ENCODE results near the gene PCSK5.
"Not testable (repeated sequence)": the region's sequence is repeated elsewhere in the genome, so short reads cannot be mapped to it uniquely, and the experiment has no call there.

The PCSK5 gene

DNA sequence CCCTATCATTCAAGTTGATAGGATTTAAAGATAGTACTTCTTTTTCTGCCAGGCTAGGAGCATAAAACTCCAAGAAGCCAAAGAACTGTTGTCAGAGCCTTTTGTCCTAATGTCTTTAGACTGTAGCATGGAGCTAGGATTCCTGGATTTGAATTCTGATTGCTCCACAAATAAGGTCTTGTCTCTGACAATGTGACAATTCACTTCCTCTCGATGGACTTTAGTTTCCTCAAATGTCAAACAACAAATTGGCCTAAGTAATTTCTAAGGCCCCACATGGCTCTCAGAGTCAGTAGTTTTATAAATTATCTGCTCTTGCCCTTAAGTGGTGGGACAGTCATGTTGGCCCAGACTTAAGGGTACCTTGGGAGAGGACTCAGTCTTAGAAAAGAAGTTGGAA is 467.1 kb downstream of the PCSK5 start:
- Mint-ChIP-seq H3K36me3 (no peaks in the 10 kb centered on the region), H3K4me1 (no peaks in the 10 kb centered on the region)

GRCh38 chr9:76358628-76359280 is 468.3 kb downstream of the PCSK5 start:
- no peaks in the 10 kb centered on the region for H3K4me1 Mint-ChIP-seq
- H3K4me3 Mint-ChIP-seq, result no peak overlapping the region
- no peak overlapping the region for H3K27ac Mint-ChIP-seq

More for the DNA sequence above, 467.1 kb downstream of the PCSK5 start:
- Mint-ChIP-seq H3K4me3 (no peak overlapping the region), H3K9me3 (no peaks in the 10 kb centered on the region), H3K27ac (no peak overlapping the region), H3K27me3 (no peaks in the 10 kb centered on the region)

GRCh38 chr9:76359365-76359764 is 468.9 kb downstream of the PCSK5 start:
- Mint-ChIP-seq H3K27ac (no peak overlapping the region), H3K9me3 (no peaks in the 10 kb centered on the region), H3K4me3 (no peak overlapping the region), H3K27me3 (no peaks in the 10 kb centered on the region), H3K4me1 (no peaks in the 10 kb centered on the region), H3K36me3 (no peaks in the 10 kb centered on the region)

More at GRCh38 chr9:76358628-76359280, 468.3 kb downstream of the PCSK5 start:
- Mint-ChIP-seq H3K9me3 (no peaks in the 10 kb centered on the region), H3K36me3 (no peaks in the 10 kb centered on the region), H3K27me3 (no peaks in the 10 kb centered on the region)

- Mint-ChIP-seq H3K27ac (no peak overlapping the region), H3K9me3 (no peaks in the 10 kb centered on the region), H3K4me3 (no peak overlapping the region), H3K27me3 (no peaks in the 10 kb centered on the region), H3K36me3 (no peaks in the 10 kb centered on the region), H3K4me1 (no peaks in the 10 kb centered on the region)
These were observed 469.3 kb downstream of the PCSK5 start for GRCh38 chr9:76359766-76360165.

DNA sequence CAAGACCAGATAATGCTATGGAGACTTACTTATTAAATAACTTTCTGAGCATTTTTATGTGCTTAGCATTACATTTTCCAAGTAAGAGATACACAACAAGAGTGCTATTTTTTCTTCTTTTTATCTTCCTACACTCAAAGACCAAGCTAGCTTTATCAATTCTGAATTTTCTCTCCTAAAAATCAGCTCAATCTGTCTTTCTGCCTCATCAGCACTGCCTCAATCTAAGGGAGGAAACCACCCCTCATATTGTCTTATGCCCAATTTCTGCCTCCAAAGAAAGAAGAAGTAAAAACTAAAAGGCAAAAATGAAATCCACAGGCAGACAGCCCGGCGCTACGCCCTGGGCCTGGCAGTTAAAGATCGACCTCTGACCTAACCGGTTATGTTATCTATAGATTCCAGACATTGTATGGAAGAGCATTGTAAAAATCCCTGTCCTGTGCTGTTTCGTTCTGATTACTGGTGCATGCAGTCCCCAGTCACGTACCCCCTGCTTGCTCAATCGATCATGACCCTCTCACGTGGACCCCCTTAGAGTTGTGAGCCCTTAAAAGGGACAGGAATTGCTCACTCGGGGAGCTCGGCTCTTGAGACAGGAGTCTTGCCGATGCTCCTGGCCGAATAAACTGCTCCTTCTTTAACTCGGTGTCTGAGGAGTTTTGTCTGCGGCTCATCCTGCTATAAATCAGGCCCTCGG is 472.0 kb downstream of the PCSK5 start:
- H3K27ac Mint-ChIP-seq, H3K4me3 Mint-ChIP-seq, H3K9me3 Mint-ChIP-seq, H3K27me3 Mint-ChIP-seq, H3K4me1 Mint-ChIP-seq, H3K36me3 Mint-ChIP-seq: not testable (repeated sequence)

GRCh38 chr9:76363032-76363395 is 472.5 kb downstream of the PCSK5 start:
- no peak overlapping the region for H3K27ac Mint-ChIP-seq
- H3K27me3 Mint-ChIP-seq, result peaks cover 1% of the 10 kb centered on the region
- no peaks in the 10 kb centered on the region for H3K4me1 Mint-ChIP-seq
- no peaks in the 10 kb centered on the region for H3K9me3 Mint-ChIP-seq
- H3K36me3 Mint-ChIP-seq, result no peaks in the 10 kb centered on the region
- no peak overlapping the region for H3K4me3 Mint-ChIP-seq

GRCh38 chr9:76365028-76365427 is 474.6 kb downstream of the PCSK5 start:
- Mint-ChIP-seq H3K27ac (no peak overlapping the region), H3K4me3 (no peak overlapping the region), H3K4me1 (no peaks in the 10 kb centered on the region), H3K27me3 (peaks cover 1% of the 10 kb centered on the region), H3K9me3 (no peaks in the 10 kb centered on the region), H3K36me3 (no peaks in the 10 kb centered on the region)

DNA sequence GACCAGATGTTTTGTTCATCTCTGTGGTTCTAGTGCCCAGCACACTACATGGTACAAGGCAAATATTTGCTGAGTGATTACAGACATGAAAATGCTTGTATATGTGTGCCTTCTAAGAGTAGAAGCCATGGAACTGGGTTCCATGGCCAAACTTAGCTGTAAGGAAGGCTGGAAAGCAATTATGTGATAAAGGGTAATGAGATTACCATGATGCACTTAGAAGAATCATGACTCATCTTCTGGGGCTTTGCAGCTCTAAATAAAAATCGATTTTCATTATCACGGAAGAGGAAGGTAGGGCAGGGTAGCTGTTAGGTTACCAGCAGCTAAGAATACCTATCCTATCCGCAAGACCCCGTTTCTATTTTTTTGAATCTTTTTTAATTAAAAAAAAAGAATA is 475.8 kb downstream of the PCSK5 start:
- H3K27me3 Mint-ChIP-seq, result peaks cover 1% of the 10 kb centered on the region
- no peak overlapping the region for H3K27ac Mint-ChIP-seq
- H3K4me1 Mint-ChIP-seq, result no peaks in the 10 kb centered on the region
- no peak overlapping the region for H3K4me3 Mint-ChIP-seq
- H3K9me3 Mint-ChIP-seq, result no peaks in the 10 kb centered on the region
- no peaks in the 10 kb centered on the region for H3K36me3 Mint-ChIP-seq

GRCh38 chr9:76369583-76369982 is 479.1 kb downstream of the PCSK5 start:
- Mint-ChIP-seq H3K4me1 (no peaks in the 10 kb centered on the region), H3K4me3 (no peak overlapping the region), H3K9me3 (no peaks in the 10 kb centered on the region), H3K36me3 (no peaks in the 10 kb centered on the region), H3K27ac (no peak overlapping the region), H3K27me3 (peaks cover 1% of the 10 kb centered on the region)

DNA sequence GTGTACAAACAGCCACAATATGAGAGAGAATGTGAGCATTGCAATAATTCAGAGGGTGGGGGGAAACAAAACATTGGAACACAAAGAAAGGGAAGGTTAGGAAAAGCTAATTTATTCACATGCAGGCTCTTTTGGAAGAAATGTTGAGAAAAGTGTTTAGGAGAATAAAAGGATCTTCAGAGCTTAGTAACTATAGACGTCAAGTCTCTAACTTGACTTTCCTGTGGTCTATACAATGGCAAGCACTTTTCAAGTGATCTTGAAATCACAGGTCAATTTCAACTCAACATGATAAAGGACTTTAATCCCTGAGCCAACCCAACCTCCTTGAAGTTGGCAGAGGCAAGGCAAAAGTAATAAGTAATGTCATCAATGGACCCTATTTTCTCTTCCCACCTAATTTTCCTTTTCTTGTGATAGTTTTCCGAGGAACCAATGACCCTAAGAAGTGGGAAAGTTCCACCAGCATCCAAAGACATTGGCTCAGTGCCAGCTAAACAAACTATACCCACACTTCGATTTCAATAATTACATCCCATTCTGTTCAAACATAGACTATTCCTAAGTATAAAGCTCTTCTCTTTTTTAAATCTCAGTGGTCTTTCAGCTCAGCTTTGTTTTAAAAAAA is 480.0 kb downstream of the PCSK5 start:
- H3K9me3 Mint-ChIP-seq, result no peaks in the 10 kb centered on the region
- H3K4me3 Mint-ChIP-seq, result no peak overlapping the region
- peaks cover 1% of the 10 kb centered on the region for H3K27me3 Mint-ChIP-seq
- H3K4me1 Mint-ChIP-seq, result no peaks in the 10 kb centered on the region
- no peak overlapping the region for H3K27ac Mint-ChIP-seq
- H3K36me3 Mint-ChIP-seq, result peaks cover 3% of the 10 kb centered on the region

DNA sequence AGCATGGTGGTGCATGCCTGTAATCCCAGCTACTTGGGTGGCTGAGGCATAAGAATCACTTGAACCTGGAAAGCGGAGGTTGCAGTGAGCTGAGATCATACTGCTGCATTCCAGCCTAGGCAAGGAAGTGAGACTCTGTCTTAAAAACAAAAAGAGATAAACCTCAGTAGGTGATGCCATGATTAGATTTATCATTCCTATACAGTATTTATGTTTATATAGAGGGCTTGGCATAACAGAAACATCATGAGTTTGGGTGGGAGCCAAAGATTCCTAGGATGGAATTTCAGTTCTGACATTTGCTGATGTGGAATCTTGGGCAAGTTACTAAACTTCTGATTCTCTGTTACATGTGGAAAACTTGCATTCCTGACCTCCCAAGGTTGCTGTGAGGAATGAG is 481.4 kb downstream of the PCSK5 start:
- H3K27me3 Mint-ChIP-seq, result peaks cover 1% of the 10 kb centered on the region
- no peaks in the 10 kb centered on the region for H3K9me3 Mint-ChIP-seq
- H3K27ac Mint-ChIP-seq, result no peak overlapping the region
- H3K4me3 Mint-ChIP-seq, result no peak overlapping the region
- H3K4me1 Mint-ChIP-seq, result no peaks in the 10 kb centered on the region
- peaks cover 3% of the 10 kb centered on the region for H3K36me3 Mint-ChIP-seq

- Mint-ChIP-seq H3K4me3 (no peak overlapping the region), H3K27me3 (peaks cover 1% of the 10 kb centered on the region), H3K4me1 (no peaks in the 10 kb centered on the region), H3K9me3 (no peaks in the 10 kb centered on the region), H3K27ac (no peak overlapping the region), H3K36me3 (peaks cover 3% of the 10 kb centered on the region)
These were observed 481.9 kb downstream of the PCSK5 start for GRCh38 chr9:76372336-76372735.

DNA sequence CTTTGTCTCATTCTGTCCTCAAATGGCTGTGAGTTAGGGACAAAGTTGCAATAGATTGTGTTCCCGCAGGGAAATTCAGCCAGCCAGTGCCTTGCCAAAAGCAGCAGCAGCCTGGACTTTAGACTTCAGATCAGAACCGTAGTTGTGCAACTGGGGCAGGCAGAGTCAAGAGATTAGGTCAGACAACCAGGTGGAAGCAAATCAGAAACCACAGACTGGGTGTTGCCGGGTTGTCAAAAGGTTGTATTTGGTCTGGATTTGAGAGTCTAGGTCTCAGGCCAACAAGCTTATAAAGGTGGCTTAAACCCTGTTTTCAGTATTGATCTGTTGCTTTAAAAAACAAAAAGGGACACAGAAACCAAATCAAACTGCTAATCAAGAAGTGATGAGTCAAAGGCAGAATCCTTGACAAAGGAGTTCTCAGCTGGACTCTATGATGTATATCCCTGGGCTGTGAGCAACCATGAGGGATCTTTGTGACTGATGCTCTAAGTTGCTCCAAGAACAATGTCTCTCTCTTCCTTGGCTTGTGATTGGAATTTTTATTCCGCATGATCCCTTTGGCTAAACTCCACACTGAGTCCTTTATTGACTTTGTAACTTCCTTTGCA is 482.8 kb downstream of the PCSK5 start:
- Mint-ChIP-seq H3K27me3 (no peaks in the 10 kb centered on the region), H3K27ac (no peak overlapping the region), H3K36me3 (peaks cover 5% of the 10 kb centered on the region), H3K4me1 (no peaks in the 10 kb centered on the region), H3K4me3 (no peak overlapping the region), H3K9me3 (no peaks in the 10 kb centered on the region)

DNA sequence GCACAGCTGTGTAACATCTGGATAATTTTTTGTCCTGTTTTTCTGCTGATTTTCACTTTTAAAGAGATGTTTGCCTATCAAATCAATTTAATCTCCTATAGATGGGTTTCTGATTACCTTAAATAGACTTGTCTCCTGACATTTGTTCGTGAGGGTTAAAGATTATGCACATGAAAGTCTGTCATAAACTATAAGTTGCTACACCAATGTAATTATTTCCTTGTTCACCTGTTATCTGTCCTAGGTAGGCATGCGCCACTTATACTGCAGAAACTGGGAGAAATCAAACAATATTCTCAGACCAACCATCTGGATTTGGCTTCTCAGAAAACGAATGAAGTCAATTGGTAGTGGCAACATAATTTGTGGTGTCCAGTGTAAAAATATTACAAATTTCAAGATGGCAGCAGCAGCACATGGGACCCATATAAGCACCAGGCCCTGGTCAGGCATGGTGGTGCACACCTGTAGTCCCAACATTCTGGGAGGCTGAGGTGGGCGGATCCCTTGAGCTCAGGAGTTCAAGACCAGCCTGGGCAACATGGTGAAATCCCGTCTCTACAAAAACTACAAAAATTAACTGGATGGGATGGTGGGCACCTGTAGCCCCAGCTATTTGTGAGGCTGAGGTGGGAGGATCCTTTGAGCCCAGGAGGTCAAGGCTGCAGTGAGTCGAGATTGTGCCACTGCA is 483.5 kb downstream of the PCSK5 start:
- Mint-ChIP-seq H3K4me1 (no peaks in the 10 kb centered on the region), H3K4me3 (no peak overlapping the region), H3K36me3 (peaks cover 5% of the 10 kb centered on the region), H3K27ac (no peak overlapping the region), H3K27me3 (no peaks in the 10 kb centered on the region), H3K9me3 (no peaks in the 10 kb centered on the region)

- Mint-ChIP-seq H3K27me3 (no peaks in the 10 kb centered on the region), H3K9me3 (no peaks in the 10 kb centered on the region), H3K4me3 (peak overlapping the region; percentile 13), H3K27ac (no peak overlapping the region), H3K36me3 (peaks cover 5% of the 10 kb centered on the region), H3K4me1 (no peaks in the 10 kb centered on the region)
These were observed 484.5 kb downstream of the PCSK5 start for GRCh38 chr9:76374783-76375559.

Measured in activated naive CD4-positive, alpha-beta T cell treated with anti-CD3 and anti-CD28 coated beads, Interleukin-2, amount 50 U/mL, for 24 hours (primary cell).